ENCODE measurements around the gene KRT79. TPM values are rescaled to one million over a fixed set of nuclear protein-coding genes. Genes with fewer than 3 reads are reported as not detected.

Gene KRT79
- total and polyA plus RNA-seq, 2 donors (not counting 1 experiment from before 2014, with no cell fraction given), result not detected

- no peak overlapping the region for H2AFZ ChIP-seq (ENCODE audit: low read length)
- TF ChIP-seq CTCF (conservative IDR thresholded peaks at IDR 0.05 in 1 of 2, IDR thresholded peaks at IDR 0.05 in 1 of 2; ENCODE audit: low read depth in 1 of 2, low read length in 2 of 2) (no peak), EZH2 (IDR thresholded peaks at IDR 0.05; ENCODE audit: low read length, missing control alignments) (no peak)
- H4K20me1 ChIP-seq (ENCODE audit: control insufficient read depth, extremely low read depth, insufficient read depth, low read length), result no peaks in the 10 kb centered on the region
- DNase-seq (ENCODE audit: low read depth in 2 of 2), result no peak
- H3K9ac ChIP-seq (ENCODE audit: insufficient read depth, low read length), result no peak overlapping the region
- no peaks in the 10 kb centered on the region for H3K79me2 ChIP-seq (ENCODE audit: control insufficient read depth, insufficient read depth, low read length)
- no peaks in the 10 kb centered on the region for H3K36me3 ChIP-seq (ENCODE audit: control insufficient read depth, insufficient read depth, low read length)
- H3K4me3 ChIP-seq (replicated peaks in 1 of 4; ENCODE audit: control extremely low read depth in 1 of 4, insufficient read depth in 1 of 4, low read depth in 3 of 4, low read length in 4 of 4), result no peak overlapping the region
- no peaks in the 10 kb centered on the region for H3K4me1 ChIP-seq (ENCODE audit: control insufficient read depth, extremely low read depth, insufficient read depth, low read length)
- H3K4me2 ChIP-seq (ENCODE audit: extremely low read depth, insufficient read depth, low read length), result no peak overlapping the region
- no peak overlapping the region for H3K27ac ChIP-seq (ENCODE audit: insufficient read depth, low read length)
- peaks cover 14% of the 10 kb centered on the region for H3K27me3 ChIP-seq (ENCODE audit: control insufficient read depth, insufficient read depth, low read length)
- H3K9me3 ChIP-seq (ENCODE audit: control insufficient read depth, insufficient read depth, low read depth, low read length), result no peaks in the 10 kb centered on the region
These were observed 61.9 kb downstream of the KRT79 start for GRCh38 chr12:52772188-52772587.

- H3K4me1 ChIP-seq (ENCODE audit: control insufficient read depth, extremely low read depth, insufficient read depth, low read length), result no peaks in the 10 kb centered on the region
- H3K27ac ChIP-seq (ENCODE audit: insufficient read depth, low read length), result no peak overlapping the region
- no peaks in the 10 kb centered on the region for H4K20me1 ChIP-seq (ENCODE audit: control insufficient read depth, extremely low read depth, insufficient read depth, low read length)
- no peaks in the 10 kb centered on the region for H3K79me2 ChIP-seq (ENCODE audit: control insufficient read depth, insufficient read depth, low read length)
- H3K36me3 ChIP-seq (ENCODE audit: control insufficient read depth, insufficient read depth, low read length), result no peaks in the 10 kb centered on the region
- no peaks in the 10 kb centered on the region for H3K9me3 ChIP-seq (ENCODE audit: control insufficient read depth, insufficient read depth, low read depth, low read length)
- H3K9ac ChIP-seq (ENCODE audit: insufficient read depth, low read length), result no peak overlapping the region
- H3K4me3 ChIP-seq (replicated peaks in 1 of 4; ENCODE audit: control extremely low read depth in 1 of 4, insufficient read depth in 1 of 4, low read depth in 3 of 4, low read length in 4 of 4), result no peak overlapping the region
- TF ChIP-seq CTCF (conservative IDR thresholded peaks at IDR 0.05 in 1 of 2, IDR thresholded peaks at IDR 0.05 in 1 of 2; ENCODE audit: low read depth in 1 of 2, low read length in 2 of 2), result no peak
- TF ChIP-seq EZH2 (IDR thresholded peaks at IDR 0.05; ENCODE audit: low read length, missing control alignments), result no peak
- peaks cover 14% of the 10 kb centered on the region for H3K27me3 ChIP-seq (ENCODE audit: control insufficient read depth, insufficient read depth, low read length)
- H2AFZ ChIP-seq (ENCODE audit: low read length), result no peak overlapping the region
- H3K4me2 ChIP-seq (ENCODE audit: extremely low read depth, insufficient read depth, low read length), result no peak overlapping the region
- no peak for DNase-seq (ENCODE audit: low read depth in 2 of 2)
These were observed 62.6 kb downstream of the KRT79 start for GRCh38 chr12:52771505-52771904.

Other genes starting within 250 kb of the KRT79 start
- not detected in 2 replicates for gene KRT72, start 232.8 kb downstream of the KRT79 start, total RNA-seq
- not detected in 2 replicates for gene KRT72, start 232.8 kb downstream of the KRT79 start, polyA plus RNA-seq
- gene KRT73, start 215.8 kb downstream of the KRT79 start, total RNA-seq, result not detected in 2 replicates
- gene KRT73, start 215.8 kb downstream of the KRT79 start, polyA plus RNA-seq, result not detected in 2 replicates
- not detected in 2 replicates for gene KRT2, start 182.1 kb downstream of the KRT79 start, total RNA-seq
- not detected in 2 replicates for gene KRT2, start 182.1 kb downstream of the KRT79 start, polyA plus RNA-seq
- gene KRT1, start 153.9 kb downstream of the KRT79 start, total RNA-seq, result not detected in 2 replicates
- gene KRT1, start 153.9 kb downstream of the KRT79 start, polyA plus RNA-seq, result not detected in 2 replicates
- not detected in 2 replicates for gene KRT77, start 130.8 kb downstream of the KRT79 start, total RNA-seq
- not detected in 2 replicates for gene KRT77, start 130.8 kb downstream of the KRT79 start, polyA plus RNA-seq
- gene KRT76, start 57.0 kb downstream of the KRT79 start, total RNA-seq, result not detected in 2 replicates
- gene KRT76, start 57.0 kb downstream of the KRT79 start, polyA plus RNA-seq, result not detected in 2 replicates
- gene KRT3, start 38.2 kb downstream of the KRT79 start, total RNA-seq, result not detected in 2 replicates
- not detected in 2 replicates for gene KRT3, start 38.2 kb downstream of the KRT79 start, polyA plus RNA-seq
- gene KRT4, start 20.2 kb downstream of the KRT79 start, total RNA-seq, result under 0.01 TPM in 2 replicates
- 0.17 and 0.23 TPM in 2 replicates for gene KRT4, start 20.2 kb downstream of the KRT79 start, polyA plus RNA-seq
- not detected in 2 replicates for gene KRT78, start 14.7 kb upstream of the KRT79 start, total RNA-seq
- not detected in 2 replicates for gene KRT78, start 14.7 kb upstream of the KRT79 start, polyA plus RNA-seq
- gene KRT8, start 70.8 kb upstream of the KRT79 start, total RNA-seq, result 0.66 and 1.5 TPM in 2 replicates
- gene KRT8, start 70.8 kb upstream of the KRT79 start, polyA plus RNA-seq, result 2.5 and 16.3 TPM in 2 replicates
- gene KRT18, start 114.8 kb upstream of the KRT79 start, total RNA-seq, result 1.2 and 3.1 TPM in 2 replicates
- gene KRT18, start 114.8 kb upstream of the KRT79 start, polyA plus RNA-seq, result 11.8 and 88.0 TPM in 2 replicates
- 1,180 and 1,819 TPM in 2 replicates for gene EIF4B, start 172.1 kb upstream of the KRT79 start, total RNA-seq
- 380 and 466 TPM in 2 replicates for gene EIF4B, start 172.1 kb upstream of the KRT79 start, polyA plus RNA-seq
- gene TNS2, start 215.8 kb upstream of the KRT79 start, total RNA-seq, result 52.4 and 60.6 TPM in 2 replicates
- gene TNS2, start 215.8 kb upstream of the KRT79 start, polyA plus RNA-seq, result 35.3 and 45.5 TPM in 2 replicates
- 13.9 and 18.2 TPM in 2 replicates for gene SPRYD3, start 245.1 kb upstream of the KRT79 start, total RNA-seq
- 23.3 and 27.7 TPM in 2 replicates for gene SPRYD3, start 245.1 kb upstream of the KRT79 start, polyA plus RNA-seq

All from fibroblast of lung (primary cell).